K562 (cell line): ENCODE measurements around the gene ACHE. TPM values are rescaled to one million over a fixed set of nuclear protein-coding genes. Genes with fewer than 3 reads are reported as not detected.
A peak's percentile ranks its signal among the peaks of the same experiment; 100 is the strongest.

ENCODE experiments used
- ADNP ChIP-seq: fragments of 200-800 bp; sonication (Bioruptor generic); IDR thresholded peaks from 2 replicates; pipeline ENCODE4 v1.6.1; 2016; ENCODE audit warnings: missing genetic modification characterization, missing compliant biosample characterization
- CREB1 ChIP-seq, 2 experiments: sonication (generic) in 1 of 2; formaldehyde crosslinking in 1 of 2; IDR thresholded peaks; 2 replicates each; pipeline versions ENCODE4 v1.6.1 to v1.8.0; 2012 to 2022; ENCODE audit warnings: inconsistent platforms in 1 of 2, mild to moderate bottlenecking in 1 of 2, missing genetic modification reagents in 1 of 2, moderate library complexity in 1 of 2
- DPF2 ChIP-seq: fragments of 450-650 bp; IDR thresholded peaks from 2 replicates; pipeline ENCODE4 v1.6.1; 2016
- LARP7 ChIP-seq: fragments of 450-650 bp; IDR thresholded peaks from 2 replicates; pipeline ENCODE4 v1.6.1; 2016
- MXI1 ChIP-seq: IDR thresholded peaks from 2 replicates; pipeline ENCODE4 v1.6.1; 2011; ENCODE audit warnings: low read depth, mild to moderate bottlenecking, improper control_type of control experiment, low read length
- RBBP5 ChIP-seq: fragments of 200-600 bp; sonication (generic); IDR thresholded peaks from 2 replicates; pipeline ENCODE4 v1.6.1; 2012; ENCODE audit warnings: borderline replicate concordance, mild to moderate bottlenecking, low read length, control low read depth, inconsistent platforms; ENCODE audit not compliant: insufficient read depth, poor library complexity, severe bottlenecking
- TEAD4 ChIP-seq, 2 experiments: sonication (generic) in 1 of 2; formaldehyde crosslinking in 1 of 2; IDR thresholded peaks; 2 replicates each; pipeline versions ENCODE4 v1.6.1 to v1.8.0; 2012 to 2022; ENCODE audit warnings: borderline replicate concordance in 1 of 2, inconsistent platforms in 1 of 2, low read length in 1 of 2, mild to moderate bottlenecking in 1 of 2, missing genetic modification reagents in 1 of 2
- ZBED1 ChIP-seq: IDR thresholded peaks from 2 replicates; pipeline ENCODE4 v1.6.1; 2014
- ZNF12 ChIP-seq: sonication (generic); formaldehyde crosslinking; IDR thresholded peaks from 2 replicates; pipeline ENCODE4 v1.4.0; 2020; ENCODE audit warnings: mild to moderate bottlenecking, missing genetic modification reagents
- ZNF23 ChIP-seq: fragments of 250-450 bp; sonication (Bioruptor Pico); IDR thresholded peaks from 2 replicates; pipeline ENCODE4 v1.4.0; 2020; ENCODE audit warnings: mild to moderate bottlenecking
- ZNF780A ChIP-seq: fragments of 250-450 bp; sonication (Bioruptor Pico); IDR thresholded peaks from 2 replicates; pipeline ENCODE4 v1.5.0; 2021; ENCODE audit warnings: mild to moderate bottlenecking
- ZNF79 ChIP-seq: fragments of 250-450 bp; sonication (Bioruptor Pico); IDR thresholded peaks from 2 replicates; pipeline ENCODE4 v1.4.0; 2020; ENCODE audit warnings: low read depth, mild to moderate bottlenecking, moderate library complexity
- polyA plus RNA-seq, 8 experiments: library from polyadenylated mRNA; depleted of rRNA in 4 of 8; stranded (reverse) in 5 of 8; unstranded in 3 of 8; fragments of >200 nt; fragmentation: Nextera tagmentation in 2 of 8; fragmentation: Illumina TruSeq in 1 of 8; extraction: Ambion mirVana in 2 of 8; extraction: Trizol in 1 of 8; gene quantifications; 2 replicates each; pipeline versions ENCODE4 v1.2.1 to v1.2.3, GENCODE V29; 2011 to 2014; ENCODE audit warnings: inconsistent platforms in 1 of 8, missing spikeins in 1 of 8
- total RNA-seq, 7 experiments: library from RNA; depleted of rRNA in 6 of 7; stranded (reverse); fragments of >200 nt in 6 of 7; fragmentation: Illumina TruSeq in 2 of 7; extraction: Trizol in 2 of 7; gene quantifications; 2 replicates each; pipeline versions ENCODE4 v1.2.1 to v1.2.3, GENCODE V29; 2011 to 2021; ENCODE audit warnings: low replicate concordance in 1 of 7
- TF ChIP-seq, protein P1 (sequence below): fragments of 250-450 bp; sonication (Bioruptor Pico); IDR thresholded peaks from 2 replicates; pipeline ENCODE4 v1.5.0; 2020; ENCODE audit warnings: mild to moderate bottlenecking, borderline replicate concordance
- TF ChIP-seq, protein P2 (sequence below): fragments of 250-450 bp; sonication (Bioruptor Pico); IDR thresholded peaks from 2 replicates; pipeline ENCODE4 v1.5.0; 2021
- TF ChIP-seq, protein P3 (sequence below): sonication (generic); formaldehyde crosslinking; IDR thresholded peaks from 2 replicates; pipeline ENCODE4 v1.9.0; 2022; ENCODE audit warnings: mild to moderate bottlenecking, missing genetic modification reagents
- TF ChIP-seq, protein P4 (sequence below): fragments of 450-650 bp; IDR thresholded peaks from 2 replicates; pipeline ENCODE4 v1.6.1; 2016; ENCODE audit warnings: mild to moderate bottlenecking
- TF ChIP-seq, protein P5 (sequence below), 3 experiments: fragments of 200-800 bp in 1 of 3; fragments of 250-450 bp in 1 of 3; fragments of 450-650 bp in 1 of 3; sonication (Bioruptor Pico) in 1 of 3; sonication (Bioruptor generic) in 1 of 3; formaldehyde crosslinking in 1 of 3; IDR thresholded peaks; 2 replicates each; pipeline versions ENCODE4 v1.6.1 to v1.8.0; 2016 to 2022; ENCODE audit warnings: mild to moderate bottlenecking in 2 of 3, missing genetic modification characterization in 2 of 3, missing compliant biosample characterization in 1 of 3, moderate library complexity in 1 of 3

ACHE gene
- total and polyA plus RNA-seq, 9 of the 15 experiments (the other 6 are each of a cell fraction or from before 2014, with no cell fraction given): 0.04 to 8.8 (median 1.9) TPM

DNA sequence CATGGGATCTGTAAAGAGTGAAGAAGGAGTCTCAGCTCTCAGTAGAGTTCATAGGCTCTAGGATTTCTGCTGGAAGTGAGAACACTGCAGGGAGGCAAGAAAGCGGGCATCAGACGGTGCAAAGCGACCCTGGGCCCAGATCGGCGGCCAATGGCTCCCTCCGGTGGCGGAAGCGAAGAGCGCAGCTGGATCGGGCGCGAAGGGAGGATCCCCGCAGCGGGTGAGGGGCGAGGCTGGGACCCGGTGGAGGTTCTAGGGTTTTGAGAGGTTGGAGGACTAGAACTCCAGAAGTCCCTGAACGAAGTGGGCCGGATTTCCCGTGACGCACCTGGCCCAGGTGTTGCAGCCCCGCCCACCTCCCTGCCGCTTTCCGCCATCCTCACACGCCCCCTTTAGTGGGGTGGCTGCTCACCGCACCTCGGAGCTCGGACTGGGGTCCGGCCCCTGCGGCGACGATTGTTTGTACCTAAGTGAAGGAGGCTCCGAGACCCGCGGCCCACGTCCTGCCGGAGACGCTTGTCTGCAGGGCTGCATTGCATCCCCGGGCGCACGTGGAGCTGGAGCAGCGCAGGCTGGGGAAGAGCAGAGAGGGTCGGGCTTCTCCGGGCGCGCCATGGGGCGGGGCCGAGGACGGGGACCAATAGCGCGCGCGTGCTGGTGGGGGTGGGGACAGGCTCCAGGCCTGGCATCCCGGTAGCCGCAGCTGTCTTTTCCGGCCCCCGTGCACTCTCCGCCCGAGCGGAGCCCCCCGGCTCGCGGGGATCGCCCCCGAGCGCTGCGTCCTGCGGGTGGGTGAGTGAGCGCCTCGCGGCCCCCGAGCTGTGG is 43.4 kb downstream of the ACHE start, which contains the start of gene SLC12A9 (continued):
- TF ChIP-seq TEAD4 (IDR thresholded peaks at IDR 0.05; ENCODE audit: low read length) (no peak), TEAD4 (CRISPR knock-in tag; IDR thresholded peaks at IDR 0.05; ENCODE audit: borderline replicate concordance) (no peak), MXI1 (peak; percentile 98), ZNF780A (no peak), ZBED1 (no peak), ADNP (tag) (no peak), ZNF23 (no peak), LARP7 (no peak), RBBP5 (peak; percentile 23), ZNF12 (CRISPR knock-in tag) (peak; percentile 85; the same call in 1 of the 2 replicates), ZNF79 (CRISPR knock-in tag) (no peak), DPF2 (no peak), CREB1 (IDR thresholded peaks at IDR 0.05) (peak; percentile 16; the same call in 1 of the 2 replicates), CREB1 (CRISPR knock-in tag; IDR thresholded peaks at IDR 0.05) (0 out of 2 replicates have a peak, but pooled peaks have one; percentile 28)
- TF ChIP-seq, protein P1, sequence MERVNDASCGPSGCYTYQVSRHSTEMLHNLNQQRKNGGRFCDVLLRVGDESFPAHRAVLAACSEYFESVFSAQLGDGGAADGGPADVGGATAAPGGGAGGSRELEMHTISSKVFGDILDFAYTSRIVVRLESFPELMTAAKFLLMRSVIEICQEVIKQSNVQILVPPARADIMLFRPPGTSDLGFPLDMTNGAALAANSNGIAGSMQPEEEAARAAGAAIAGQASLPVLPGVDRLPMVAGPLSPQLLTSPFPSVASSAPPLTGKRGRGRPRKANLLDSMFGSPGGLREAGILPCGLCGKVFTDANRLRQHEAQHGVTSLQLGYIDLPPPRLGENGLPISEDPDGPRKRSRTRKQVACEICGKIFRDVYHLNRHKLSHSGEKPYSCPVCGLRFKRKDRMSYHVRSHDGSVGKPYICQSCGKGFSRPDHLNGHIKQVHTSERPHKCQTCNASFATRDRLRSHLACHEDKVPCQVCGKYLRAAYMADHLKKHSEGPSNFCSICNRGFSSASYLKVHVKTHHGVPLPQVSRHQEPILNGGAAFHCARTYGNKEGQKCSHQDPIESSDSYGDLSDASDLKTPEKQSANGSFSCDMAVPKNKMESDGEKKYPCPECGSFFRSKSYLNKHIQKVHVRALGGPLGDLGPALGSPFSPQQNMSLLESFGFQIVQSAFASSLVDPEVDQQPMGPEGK (CRISPR knock-in tag): no peak
- TF ChIP-seq, protein P2, sequence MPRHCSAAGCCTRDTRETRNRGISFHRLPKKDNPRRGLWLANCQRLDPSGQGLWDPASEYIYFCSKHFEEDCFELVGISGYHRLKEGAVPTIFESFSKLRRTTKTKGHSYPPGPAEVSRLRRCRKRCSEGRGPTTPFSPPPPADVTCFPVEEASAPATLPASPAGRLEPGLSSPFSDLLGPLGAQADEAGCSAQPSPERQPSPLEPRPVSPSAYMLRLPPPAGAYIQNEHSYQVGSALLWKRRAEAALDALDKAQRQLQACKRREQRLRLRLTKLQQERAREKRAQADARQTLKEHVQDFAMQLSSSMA (CRISPR knock-in tag): no peak
- TF ChIP-seq, protein P3, sequence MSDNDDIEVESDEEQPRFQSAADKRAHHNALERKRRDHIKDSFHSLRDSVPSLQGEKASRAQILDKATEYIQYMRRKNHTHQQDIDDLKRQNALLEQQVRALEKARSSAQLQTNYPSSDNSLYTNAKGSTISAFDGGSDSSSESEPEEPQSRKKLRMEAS (CRISPR knock-in tag): peak; percentile 98
- TF ChIP-seq, protein P4, sequence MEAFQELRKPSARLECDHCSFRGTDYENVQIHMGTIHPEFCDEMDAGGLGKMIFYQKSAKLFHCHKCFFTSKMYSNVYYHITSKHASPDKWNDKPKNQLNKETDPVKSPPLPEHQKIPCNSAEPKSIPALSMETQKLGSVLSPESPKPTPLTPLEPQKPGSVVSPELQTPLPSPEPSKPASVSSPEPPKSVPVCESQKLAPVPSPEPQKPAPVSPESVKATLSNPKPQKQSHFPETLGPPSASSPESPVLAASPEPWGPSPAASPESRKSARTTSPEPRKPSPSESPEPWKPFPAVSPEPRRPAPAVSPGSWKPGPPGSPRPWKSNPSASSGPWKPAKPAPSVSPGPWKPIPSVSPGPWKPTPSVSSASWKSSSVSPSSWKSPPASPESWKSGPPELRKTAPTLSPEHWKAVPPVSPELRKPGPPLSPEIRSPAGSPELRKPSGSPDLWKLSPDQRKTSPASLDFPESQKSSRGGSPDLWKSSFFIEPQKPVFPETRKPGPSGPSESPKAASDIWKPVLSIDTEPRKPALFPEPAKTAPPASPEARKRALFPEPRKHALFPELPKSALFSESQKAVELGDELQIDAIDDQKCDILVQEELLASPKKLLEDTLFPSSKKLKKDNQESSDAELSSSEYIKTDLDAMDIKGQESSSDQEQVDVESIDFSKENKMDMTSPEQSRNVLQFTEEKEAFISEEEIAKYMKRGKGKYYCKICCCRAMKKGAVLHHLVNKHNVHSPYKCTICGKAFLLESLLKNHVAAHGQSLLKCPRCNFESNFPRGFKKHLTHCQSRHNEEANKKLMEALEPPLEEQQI: no peak
- TF ChIP-seq, protein P5, sequence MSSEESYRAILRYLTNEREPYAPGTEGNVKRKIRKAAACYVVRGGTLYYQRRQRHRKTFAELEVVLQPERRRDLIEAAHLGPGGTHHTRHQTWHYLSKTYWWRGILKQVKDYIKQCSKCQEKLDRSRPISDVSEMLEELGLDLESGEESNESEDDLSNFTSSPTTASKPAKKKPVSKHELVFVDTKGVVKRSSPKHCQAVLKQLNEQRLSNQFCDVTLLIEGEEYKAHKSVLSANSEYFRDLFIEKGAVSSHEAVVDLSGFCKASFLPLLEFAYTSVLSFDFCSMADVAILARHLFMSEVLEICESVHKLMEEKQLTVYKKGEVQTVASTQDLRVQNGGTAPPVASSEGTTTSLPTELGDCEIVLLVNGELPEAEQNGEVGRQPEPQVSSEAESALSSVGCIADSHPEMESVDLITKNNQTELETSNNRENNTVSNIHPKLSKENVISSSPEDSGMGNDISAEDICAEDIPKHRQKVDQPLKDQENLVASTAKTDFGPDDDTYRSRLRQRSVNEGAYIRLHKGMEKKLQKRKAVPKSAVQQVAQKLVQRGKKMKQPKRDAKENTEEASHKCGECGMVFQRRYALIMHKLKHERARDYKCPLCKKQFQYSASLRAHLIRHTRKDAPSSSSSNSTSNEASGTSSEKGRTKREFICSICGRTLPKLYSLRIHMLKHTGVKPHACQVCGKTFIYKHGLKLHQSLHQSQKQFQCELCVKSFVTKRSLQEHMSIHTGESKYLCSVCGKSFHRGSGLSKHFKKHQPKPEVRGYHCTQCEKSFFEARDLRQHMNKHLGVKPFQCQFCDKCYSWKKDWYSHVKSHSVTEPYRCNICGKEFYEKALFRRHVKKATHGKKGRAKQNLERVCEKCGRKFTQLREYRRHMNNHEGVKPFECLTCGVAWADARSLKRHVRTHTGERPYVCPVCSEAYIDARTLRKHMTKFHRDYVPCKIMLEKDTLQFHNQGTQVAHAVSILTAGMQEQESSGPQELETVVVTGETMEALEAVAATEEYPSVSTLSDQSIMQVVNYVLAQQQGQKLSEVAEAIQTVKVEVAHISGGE (CRISPR knock-in tag; IDR thresholded peaks at IDR 0.05): no peak
